IPS DF 19.7 (cell line): Measurements from ENCODE around the gene ALOXE3.
"Not testable (repeated sequence)": the region's sequence is repeated elsewhere in the genome, so short reads cannot be mapped to it uniquely, and the experiment has no call there.

Source experiments
- DNase-seq: peaks from one replicate; pipeline ENCODE4 v3.0.0-alpha.2; 2013; ENCODE audit warnings: low read depth, low spot score

The ALOXE3 gene

DNA sequence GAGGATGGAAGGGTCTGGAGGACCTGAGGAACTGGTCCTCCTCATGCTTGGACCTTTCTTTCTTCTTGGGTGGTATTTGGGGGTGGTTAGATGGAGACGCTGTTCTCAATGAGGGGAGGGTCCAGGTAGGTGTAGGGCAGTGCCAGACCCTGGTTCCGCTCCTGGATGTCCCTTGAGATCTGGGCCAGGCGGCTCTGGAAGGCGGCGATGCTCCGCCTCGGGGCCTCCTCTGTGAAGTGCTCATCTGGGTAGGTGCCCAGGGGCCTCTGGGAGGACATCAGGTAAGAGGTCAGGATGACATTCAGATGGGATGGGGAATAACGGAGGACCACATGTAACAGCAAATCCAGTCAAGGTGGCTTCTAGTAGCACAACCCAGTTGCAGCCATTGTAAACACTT lies 21.8 kb downstream of the ALOXE3 start:
- no peak for DNase-seq

DNA sequence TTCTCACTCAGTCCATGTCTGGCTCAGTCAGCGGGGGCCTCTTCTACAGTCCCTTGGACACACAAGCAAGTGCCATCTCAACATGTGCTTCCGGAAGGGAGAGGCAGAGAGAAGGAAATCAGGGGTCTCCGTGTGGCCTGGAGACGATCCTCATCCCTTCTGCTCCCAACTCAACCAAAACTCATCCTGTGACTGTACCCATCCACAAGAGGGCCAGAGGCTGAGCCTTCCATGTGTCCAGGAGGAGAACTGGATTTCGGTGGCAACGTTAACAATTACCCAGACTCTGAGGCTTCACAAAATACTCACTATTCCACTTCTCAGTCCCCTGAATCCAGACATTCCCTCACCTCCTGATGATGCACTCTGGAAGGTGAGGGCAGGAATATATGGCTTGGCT lies 23.0 kb downstream of the ALOXE3 start:
- DNase-seq = no peak

DNA sequence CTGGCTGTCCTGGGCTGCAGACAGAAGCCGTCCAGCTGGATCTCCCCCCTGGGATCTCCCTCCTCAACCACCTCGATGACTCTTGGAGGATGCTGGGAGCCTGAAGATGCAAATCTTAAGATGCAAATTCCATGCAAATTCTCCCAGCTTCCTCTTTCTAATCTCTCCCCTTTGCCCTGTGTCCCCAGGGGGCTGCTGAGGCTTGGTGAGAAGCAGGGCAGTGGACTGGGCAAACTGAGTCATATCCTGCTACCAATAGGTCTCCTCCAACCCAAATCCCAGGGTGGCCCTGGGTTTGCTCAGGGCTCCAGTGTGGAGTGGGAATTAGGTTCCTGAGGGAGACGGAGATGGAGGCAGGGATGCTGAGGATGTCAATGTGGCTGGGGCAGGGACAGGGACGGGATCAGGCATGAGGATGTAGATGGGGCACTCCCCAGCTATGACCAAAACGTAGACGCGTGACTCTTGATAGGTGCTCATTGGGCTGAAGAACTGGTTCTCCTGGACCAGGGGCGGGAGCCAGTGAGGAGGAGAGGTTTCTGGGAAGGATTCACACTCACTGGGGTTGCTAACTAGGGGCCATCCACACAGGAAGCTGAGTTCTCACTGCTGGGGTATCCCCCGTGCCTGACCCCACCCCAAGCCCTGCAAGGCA lies 27.2 kb downstream of the ALOXE3 start:
- no peak for DNase-seq

- no peak for DNase-seq
Observed at GRCh38 chr17:8089728-8090127, 28.6 kb downstream of the ALOXE3 start.

GRCh38 chr17:8087952-8088230 lies 30.4 kb downstream of the ALOXE3 start:
- DNase-seq = no peak

- no peak for DNase-seq
Observed at GRCh38 chr17:8087075-8087951, 31.0 kb downstream of the ALOXE3 start, which contains the start of gene ALOX12B. Gene ALOX12B, minus strand, starts transcription at chr17:8087716. Its CDS starts 274 bp downstream, at chr17:8087442.

DNA sequence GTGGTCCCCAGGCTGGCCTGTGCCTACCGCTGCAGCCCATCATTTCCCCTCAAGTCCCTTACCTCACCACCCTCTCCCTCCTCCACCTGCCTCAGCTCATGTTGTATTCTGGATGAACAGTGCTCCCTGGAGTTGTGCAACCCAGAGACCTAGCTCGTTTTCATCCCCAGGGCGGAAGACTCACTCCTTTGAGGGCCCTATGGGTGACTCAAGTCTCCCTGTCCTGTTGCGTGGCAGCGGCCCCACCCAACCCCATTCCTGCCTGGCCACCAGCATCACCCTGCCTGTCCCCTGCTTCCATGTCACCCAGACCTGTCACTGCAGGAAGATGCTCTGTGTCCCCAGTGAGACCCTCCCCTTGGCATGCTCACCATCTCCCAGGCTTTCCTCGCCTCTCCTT lies 34.1 kb downstream of the ALOXE3 start:
- DNase-seq = no peak

DNA sequence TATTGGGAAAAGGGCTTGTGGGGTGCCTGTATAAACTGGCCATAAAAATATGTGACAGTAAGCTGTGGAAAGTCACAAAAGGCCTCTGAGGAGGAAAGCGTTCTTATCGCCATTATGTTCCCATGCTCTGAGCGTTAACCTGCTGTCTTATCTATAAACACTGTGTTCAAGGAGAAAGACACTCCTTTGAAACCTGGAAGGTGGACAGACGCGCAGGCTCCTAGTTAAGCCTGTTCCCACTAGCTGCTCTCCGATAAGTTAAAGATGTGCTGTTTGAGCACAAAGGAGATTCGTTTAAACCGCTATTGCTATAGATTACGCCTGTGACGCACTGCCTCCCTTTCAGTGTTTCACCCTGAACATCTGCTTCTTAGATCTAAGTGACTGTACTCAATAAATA lies 36.0 kb downstream of the ALOXE3 start:
- no peak for DNase-seq

GRCh38 chr17:8081876-8082275 lies 36.4 kb downstream of the ALOXE3 start:
- DNase-seq = no peak

GRCh38 chr17:8080799-8081219 lies 37.5 kb downstream of the ALOXE3 start:
- DNase-seq = no peak

- no peak for DNase-seq
Observed at GRCh38 chr17:8080208-8080798, 38.0 kb downstream of the ALOXE3 start.

DNA sequence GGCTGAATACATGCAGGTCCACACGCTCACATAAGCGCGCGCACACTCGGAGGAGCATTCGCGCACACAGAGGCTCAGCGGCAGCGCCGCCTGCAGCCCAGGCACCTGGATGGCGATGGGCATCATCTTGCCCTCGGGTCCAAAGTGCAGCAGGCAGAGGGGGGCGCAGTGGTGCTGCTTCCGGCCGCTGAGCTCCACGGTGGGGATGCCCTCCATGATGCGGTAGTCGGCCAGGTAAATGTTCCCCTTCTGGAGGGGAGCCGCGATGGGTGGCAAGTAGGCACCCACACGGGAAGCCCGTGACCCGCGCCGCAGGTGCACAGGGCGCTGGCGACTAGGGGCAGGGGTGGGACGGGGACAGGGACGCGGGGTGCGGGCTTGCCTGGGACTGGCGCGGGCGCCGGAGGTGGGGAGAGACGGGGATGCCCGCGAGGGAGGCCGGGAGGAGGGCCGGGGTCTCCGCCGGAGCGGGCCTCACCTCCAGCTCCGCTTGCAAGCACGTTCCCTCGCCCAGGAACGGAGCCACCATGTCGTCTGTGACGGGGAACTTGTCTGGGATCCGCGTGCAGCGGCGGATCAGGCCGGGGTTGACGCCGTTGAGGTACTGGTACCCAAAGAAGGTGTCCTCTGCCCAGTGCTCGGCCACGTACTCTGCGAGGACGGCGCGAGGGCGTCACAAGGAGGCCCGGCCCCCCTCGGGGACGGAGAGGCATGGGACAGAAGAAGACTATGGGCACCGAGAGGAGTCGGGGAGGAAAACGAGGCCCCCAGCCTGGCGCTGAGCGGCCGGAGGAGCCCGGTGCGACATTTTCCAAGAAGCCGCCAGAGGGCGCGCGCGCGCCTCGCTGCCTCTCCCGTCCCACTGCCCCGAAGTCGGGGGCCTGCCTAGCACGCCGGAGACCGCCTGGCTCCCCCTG lies 38.8 kb downstream of the ALOXE3 start:
- DNase-seq = no peak

- not testable (repeated sequence) for DNase-seq
Observed at GRCh38 chr17:8077939-8078338, 40.4 kb downstream of the ALOXE3 start.

DNA sequence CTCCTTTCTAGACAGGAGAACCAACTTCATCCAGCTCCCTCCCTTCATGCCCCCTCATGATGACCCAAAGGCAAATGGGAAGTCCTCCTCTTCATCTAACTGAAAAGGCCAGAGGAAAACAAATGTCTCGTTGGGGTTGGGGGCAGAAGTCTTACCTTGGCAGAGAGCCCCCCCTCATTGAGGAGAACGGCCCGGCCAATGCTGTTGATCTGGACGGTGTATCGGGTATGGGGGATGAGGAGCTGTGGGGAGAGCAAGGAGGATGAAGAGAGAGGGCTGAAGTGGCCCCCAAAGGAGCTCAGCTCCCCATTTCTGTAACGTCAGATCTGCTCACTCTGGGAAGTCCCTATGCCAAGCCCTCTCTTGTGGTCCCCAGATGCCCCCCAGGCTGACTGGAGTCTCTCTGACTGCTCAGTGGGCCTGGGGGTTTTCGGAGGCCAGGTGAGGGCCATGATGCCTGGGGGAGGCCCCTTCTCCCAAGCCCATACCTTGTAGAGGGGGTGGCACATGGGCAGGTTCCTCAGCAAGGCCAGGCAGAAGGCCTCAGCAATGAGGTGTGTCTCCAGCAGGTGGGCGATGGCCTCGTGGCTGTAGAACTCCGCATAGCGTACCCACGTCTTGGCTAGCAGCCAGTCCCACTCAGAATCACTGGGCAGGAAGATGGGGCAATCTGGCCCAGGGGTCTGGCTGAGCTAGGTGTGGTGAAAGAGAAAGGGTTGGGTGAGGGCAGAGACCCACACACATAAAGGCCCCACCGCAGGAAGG lies 41.6 kb downstream of the ALOXE3 start:
- DNase-seq = no peak

GRCh38 chr17:8075574-8076342 lies 42.6 kb downstream of the ALOXE3 start:
- no peak for DNase-seq

DNA sequence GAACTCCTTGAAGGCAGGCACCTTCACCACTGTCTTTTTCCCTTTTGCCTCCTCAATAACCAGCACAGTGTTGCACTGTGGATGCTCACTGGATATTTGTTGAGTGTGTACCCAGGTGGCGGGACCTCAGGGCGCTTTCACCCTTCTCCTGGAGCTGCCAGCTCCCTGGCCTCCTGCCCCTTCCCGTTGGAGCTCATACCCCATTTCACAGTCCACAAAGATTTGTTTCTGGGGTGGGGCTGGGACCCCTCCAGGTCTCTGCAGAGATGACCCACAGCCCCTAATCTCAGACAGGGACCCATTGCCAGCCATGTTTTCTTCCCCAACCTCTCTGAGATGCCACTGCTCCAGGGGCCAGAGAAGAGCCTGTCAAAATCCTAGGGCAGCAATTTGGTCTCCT lies 43.2 kb downstream of the ALOXE3 start:
- no peak for DNase-seq

GRCh38 chr17:8074554-8074953 lies 43.8 kb downstream of the ALOXE3 start:
- DNase-seq = no peak

GRCh38 chr17:8073627-8074484 lies 44.5 kb downstream of the ALOXE3 start:
- no peak for DNase-seq

- no peak for DNase-seq
Observed at GRCh38 chr17:8072729-8073461, 45.4 kb downstream of the ALOXE3 start.
